H1 (cell line): ENCODE measurements around the gene ABCA6. TPM values are rescaled to one million over a fixed set of nuclear protein-coding genes. Genes with fewer than 3 reads are reported as not detected.

Experiments used
- CTCF ChIA-PET: fragments of 300-600 bp; sonication (Branson Sonifier 250); formaldehyde crosslinking; loops from one replicate; lab custom pipeline; 2021; ENCODE audit not compliant: partially characterized antibody; lab: Charles Lee
- POLR2A ChIA-PET: fragments of 300-600 bp; sonication (Branson Sonifier 250); formaldehyde crosslinking; loops from one replicate; lab custom pipeline; 2021; ENCODE audit warnings: inconsistent platforms; ENCODE audit not compliant: partially characterized antibody; lab: Charles Lee
- DNase-seq, 2 experiments: peaks; one replicate each; pipeline versions ENCODE4 v3.0.0 to v3.0.0-alpha.2; 2010 to 2022; ENCODE audit warnings: low spot score in 2 of 2, low read depth in 1 of 2, mixed read lengths in 1 of 2
- FAIRE-seq: peaks from 2 replicates; lab custom pipeline; 2011; peaks lifted over from hg19 to GRCh38; lab: Jason Lieb, UNC
- H2AFZ ChIP-seq: 2 replicates; pipeline ENCODE4 v1.8.1; 2012; ENCODE audit warnings: low read length, inconsistent platforms
- H2AK5ac ChIP-seq: 2 replicates; pipeline ENCODE4 v1.6.1; 2013; ENCODE audit warnings: low read depth, low read length
- H2BK120ac ChIP-seq: replicated peaks from 2 replicates; pipeline ENCODE3; 2013; ENCODE audit warnings: low read depth, low read length, inconsistent platforms
- H2BK12ac ChIP-seq: 2 replicates; pipeline ENCODE4 v1.6.1; 2013; ENCODE audit warnings: low read depth, low read length
- H2BK15ac ChIP-seq: 2 replicates; pipeline ENCODE4 v1.6.1; 2013; ENCODE audit warnings: low read length
- H2BK20ac ChIP-seq: 2 replicates; pipeline ENCODE4 v1.6.1; 2013; ENCODE audit warnings: low read length
- H2BK5ac ChIP-seq: 2 replicates; pipeline ENCODE4 v1.6.1; 2013; ENCODE audit warnings: low read depth, low read length
- H3K14ac ChIP-seq: 2 replicates; pipeline ENCODE4 v1.6.1; 2013; ENCODE audit warnings: inconsistent platforms; ENCODE audit not compliant: insufficient read length
- H3K18ac ChIP-seq: 2 replicates; pipeline ENCODE4 v1.6.1; 2013; ENCODE audit warnings: low read length; ENCODE audit errors: extremely low read depth
- H3K23ac ChIP-seq: 2 replicates; pipeline ENCODE4 v1.6.1; 2013; ENCODE audit warnings: inconsistent platforms; ENCODE audit not compliant: insufficient read length
- H3K23me2 ChIP-seq: 2 replicates; pipeline ENCODE4 v1.6.1; 2013; ENCODE audit warnings: low read depth, low read length
- H3K27ac ChIP-seq: 2 replicates; pipeline ENCODE4 v1.6.1; 2011; ENCODE audit warnings: low read depth, low read length, inconsistent platforms
- H3K27me3 ChIP-seq, 4 experiments: replicated peaks in 1 of 4; 1 replicate in 1 of 4; 2 replicates in 3 of 4; pipeline versions ENCODE4 v1.6.1 to v1.8.1; 2011 to 2013; ENCODE audit warnings: low read length in 3 of 4, mild to moderate bottlenecking in 3 of 4, inconsistent platforms in 2 of 4, mixed read lengths in 2 of 4, moderate library complexity in 1 of 4; ENCODE audit not compliant: control insufficient read depth in 3 of 4, insufficient read depth in 3 of 4; ENCODE audit errors: extremely low read depth in 1 of 4
- H3K36me3 ChIP-seq, 4 experiments: 2 replicates each; pipeline versions ENCODE4 v1.6.1 to v1.8.1; 2011 to 2013; ENCODE audit warnings: mild to moderate bottlenecking in 4 of 4, low read length in 3 of 4, moderate library complexity in 2 of 4, control low read depth in 1 of 4, inconsistent platforms in 1 of 4; ENCODE audit not compliant: insufficient read depth in 4 of 4, control insufficient read depth in 2 of 4
- H3K4ac ChIP-seq: replicated peaks from 2 replicates; pipeline ENCODE3; 2013; ENCODE audit warnings: low read length, low read depth, mixed read lengths, inconsistent platforms; ENCODE audit not compliant: insufficient read length
- H3K4me1 ChIP-seq, 4 experiments: replicated peaks in 1 of 4; 1 replicate in 1 of 4; 2 replicates in 3 of 4; pipeline versions ENCODE4 v1.6.1 to v1.8.1; 2011 to 2013; ENCODE audit warnings: low read length in 3 of 4, inconsistent platforms in 2 of 4, mixed read lengths in 1 of 4; ENCODE audit not compliant: insufficient read depth in 4 of 4, control insufficient read depth in 3 of 4
- H3K4me2 ChIP-seq, 2 experiments: 2 replicates each; pipeline versions ENCODE4 v1.6.1 to v1.8.1; 2011 to 2013; ENCODE audit warnings: low read depth in 2 of 2, low read length in 2 of 2, control low read depth in 1 of 2, inconsistent platforms in 1 of 2, mild to moderate bottlenecking in 1 of 2; ENCODE audit not compliant: insufficient read depth in 1 of 2
- H3K4me3 ChIP-seq, 4 experiments: fragments of 200-600, 300-600 bp in 1 of 4; sonication (generic), shearing (Covaris generic), sonication (Bioruptor Twin) in 1 of 4; 2 replicates each; pipeline versions ENCODE4 v1.5.1 to v1.8.1; 2011 to 2016; ENCODE audit warnings: low read length in 4 of 4, low read depth in 3 of 4, control low read depth in 2 of 4, inconsistent platforms in 2 of 4, mild to moderate bottlenecking in 2 of 4, mixed read lengths in 1 of 4, moderate library complexity in 1 of 4; ENCODE audit not compliant: insufficient read depth in 2 of 4; ENCODE audit errors: extremely low read depth in 1 of 4
- H3K56ac ChIP-seq: replicated peaks from 2 replicates; pipeline ENCODE3; 2013; ENCODE audit warnings: low read depth, mild to moderate bottlenecking, mixed read lengths, low read length, inconsistent platforms; ENCODE audit not compliant: insufficient read length
- H3K79me1 ChIP-seq: 2 replicates; pipeline ENCODE4 v1.6.1; 2013; ENCODE audit warnings: low read depth, low read length, control low read depth
- H3K79me2 ChIP-seq, 2 experiments: 2 replicates each; pipeline versions ENCODE4 v1.6.1 to v1.8.1; 2012 to 2013; ENCODE audit warnings: low read length in 2 of 2, mild to moderate bottlenecking in 2 of 2, inconsistent platforms in 1 of 2; ENCODE audit not compliant: insufficient read depth in 2 of 2, control insufficient read depth in 1 of 2
- H3K9ac ChIP-seq, 4 experiments: replicated peaks in 1 of 4; 1 replicate in 1 of 4; 2 replicates in 3 of 4; pipeline versions ENCODE4 v1.6.1 to v1.8.1; 2011 to 2013; ENCODE audit warnings: low read depth in 3 of 4, low read length in 3 of 4, control low read depth in 2 of 4, mild to moderate bottlenecking in 2 of 4, moderate library complexity in 2 of 4, inconsistent platforms in 1 of 4; ENCODE audit errors: extremely low read depth in 1 of 4
- H3K9me3 ChIP-seq, 2 experiments: 2 replicates each; pipeline versions ENCODE4 v1.6.1 to v1.8.1; 2012 to 2013; ENCODE audit warnings: mild to moderate bottlenecking in 2 of 2, moderate library complexity in 2 of 2, control low read depth in 1 of 2, inconsistent platforms in 1 of 2, low read depth in 1 of 2, low read length in 1 of 2, mixed read lengths in 1 of 2; ENCODE audit not compliant: insufficient read depth in 2 of 2
- H4K20me1 ChIP-seq, 2 experiments: replicated peaks in 1 of 2; 2 replicates each; pipeline versions ENCODE3 to v1.8.1; 2011 to 2013; ENCODE audit warnings: inconsistent platforms in 2 of 2, low read length in 2 of 2, mild to moderate bottlenecking in 1 of 2; ENCODE audit not compliant: insufficient read depth in 2 of 2, control insufficient read depth in 1 of 2
- H4K5ac ChIP-seq: 2 replicates; pipeline ENCODE4 v1.6.1; 2013; ENCODE audit warnings: low read length, low read depth, mixed read lengths, inconsistent platforms; ENCODE audit not compliant: insufficient read length
- H4K8ac ChIP-seq: 2 replicates; pipeline ENCODE4 v1.8.0; 2013; ENCODE audit warnings: mild to moderate bottlenecking, moderate library complexity, low read length, inconsistent platforms; ENCODE audit not compliant: insufficient read depth; ENCODE audit errors: extremely low read depth
- H4K91ac ChIP-seq: replicated peaks from 2 replicates; pipeline ENCODE3; 2013; ENCODE audit warnings: low read length, mixed read lengths, inconsistent platforms; ENCODE audit not compliant: insufficient read length
- CHD1 ChIP-seq: IDR thresholded peaks from 2 replicates; pipeline ENCODE4 v1.6.1; 2012; ENCODE audit warnings: low read depth, low read length, improper control_type of control experiment
- CHD2 ChIP-seq: IDR thresholded peaks from 2 replicates; pipeline ENCODE4 v1.6.1; 2012; ENCODE audit warnings: low read length, improper control_type of control experiment
- CREB1 ChIP-seq: IDR thresholded peaks from 2 replicates; pipeline ENCODE4 v1.6.1; 2012; ENCODE audit warnings: inconsistent platforms
- EZH2 ChIP-seq: fragments of 200-600 bp; sonication (generic); IDR thresholded peaks from 2 replicates; pipeline ENCODE4 v1.7.1; 2012; ENCODE audit warnings: low read depth, mild to moderate bottlenecking, moderate library complexity, low read length, inconsistent platforms; ENCODE audit not compliant: severe bottlenecking
- HDAC6 ChIP-seq: IDR thresholded peaks from one replicate; pipeline ENCODE4 v1.7.1; 2012; ENCODE audit warnings: low read depth, mild to moderate bottlenecking, inconsistent platforms, low read length, moderate library complexity
- NRF1 ChIP-seq: IDR thresholded peaks from 2 replicates; pipeline ENCODE4 v1.6.1; 2011; ENCODE audit warnings: mild to moderate bottlenecking, low read depth, low read length, improper control_type of control experiment
- RAD21 ChIP-seq, 2 experiments: IDR thresholded peaks in 1 of 2; conservative IDR thresholded peaks in 1 of 2; 2 replicates each; pipeline ENCODE4 v1.6.1; 2011; ENCODE audit warnings: low read depth in 2 of 2, low read length in 2 of 2, improper control_type of control experiment in 1 of 2, inconsistent platforms in 1 of 2, mild to moderate bottlenecking in 1 of 2, moderate library complexity in 1 of 2
- SAP30 ChIP-seq: fragments of 300-600 bp; sonication (generic); IDR thresholded peaks from 2 replicates; pipeline ENCODE4 v1.7.1; 2012; ENCODE audit warnings: low read length, moderate library complexity, mild to moderate bottlenecking, inconsistent platforms; ENCODE audit not compliant: insufficient read depth, insufficient replicate concordance
- SP2 ChIP-seq: IDR thresholded peaks from 2 replicates; pipeline ENCODE4 v1.6.1; 2012; ENCODE audit warnings: mild to moderate bottlenecking, low read length, inconsistent platforms
- ZNF274 ChIP-seq: IDR thresholded peaks from 2 replicates; pipeline ENCODE4 v1.7.0; 2012; ENCODE audit warnings: low read length, borderline replicate concordance; ENCODE audit errors: extremely low read depth
- WGBS, 2 experiments: shearing (Covaris generic) in 1 of 2; methylation state at CpG; one replicate each; pipeline versions ENCODE4 v1.1.6 to v1.1.7; 2013 to 2015; ENCODE audit warnings: low lambda C conversion rate in 2 of 2, mixed read lengths in 2 of 2, inconsistent platforms in 1 of 2, low coverage in 1 of 2, missing lambda C conversion rate in 1 of 2; ENCODE audit not compliant: insufficient replicate concordance in 2 of 2, insufficient coverage in 1 of 2, insufficient read length in 1 of 2; ENCODE audit errors: extremely low coverage in 1 of 2, missing lambda C conversion rate in 1 of 2; 5-methylcytosine and 5-hydroxymethylcytosine counted together
- polyA plus RNA-seq, 7 experiments: library from polyadenylated mRNA; depleted of rRNA in 3 of 7; stranded (reverse) in 5 of 7; unstranded in 2 of 7; fragments of >200 nt in 5 of 7; fragments of 200-250 nt in 2 of 7; gene quantifications; 1 replicate in 5 of 7; 2 replicates in 1 of 7; 4 replicates in 1 of 7; pipeline versions ENCODE4 v1.2.1 to v1.2.3, GENCODE V29; 2011 to 2013; ENCODE audit warnings: missing spikeins in 2 of 7, mixed read lengths in 2 of 7
- total RNA-seq: library from RNA; stranded (reverse); fragmentation: NEBNext Ultra II Directional; extraction: Animal tissue kit (Norgen Biotek cat#: 25700); gene quantifications from 2 replicates; pipeline ENCODE4 v1.2.1, GENCODE V29; 2021
- TF ChIP-seq, protein P1 (sequence below): IDR thresholded peaks from 2 replicates; pipeline ENCODE4 v1.6.1; 2012; ENCODE audit warnings: inconsistent platforms
- TF ChIP-seq, protein P2 (sequence below), 3 experiments: IDR thresholded peaks; 1 replicate in 2 of 3; 2 replicates in 1 of 3; pipeline versions ENCODE4 v1.5.1 to v1.6.1; 2011; ENCODE audit warnings: low read length in 3 of 3, mild to moderate bottlenecking in 3 of 3, inconsistent platforms in 2 of 3, low read depth in 1 of 3, moderate library complexity in 1 of 3; ENCODE audit not compliant: insufficient read depth in 1 of 3; ENCODE audit errors: control extremely low read depth in 1 of 3

Gene ABCA6
- total and polyA plus RNA-seq, 2 of the 8 experiments (the other 6 are each of a cell fraction or from before 2014, with no cell fraction given), result not detected

DNA sequence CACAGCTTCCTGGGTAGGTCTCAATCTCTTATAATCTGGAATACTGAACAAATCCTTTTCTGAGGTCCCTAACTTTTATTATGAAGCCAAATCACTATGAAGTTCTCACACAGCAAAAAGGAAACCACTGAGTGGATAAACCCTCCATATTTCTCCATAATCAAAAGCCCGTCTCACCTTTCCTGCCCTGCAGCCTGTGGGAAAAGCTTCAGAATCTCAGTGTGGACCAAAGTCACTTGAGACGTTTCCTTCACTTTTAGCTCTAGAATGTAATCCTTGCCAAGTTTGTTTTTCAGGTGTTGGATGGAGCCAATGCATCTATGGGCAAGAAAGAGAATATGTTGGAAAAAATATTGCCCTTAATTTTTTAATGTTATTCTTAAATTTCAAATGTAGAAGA lies 59.0 kb downstream of the ABCA6 start:
- Histone ChIP-seq H3K18ac (no peak overlapping the region), H2AK5ac (no peak overlapping the region), H2BK20ac (no peak overlapping the region), H3K4me1 (no peaks in the 10 kb centered on the region), H4K91ac (no peak overlapping the region), H3K23me2 (no peaks in the 10 kb centered on the region), H2BK120ac (no peak overlapping the region), H3K79me1 (no peaks in the 10 kb centered on the region), H2AFZ (no peak overlapping the region), H3K56ac (no peak overlapping the region), H3K4ac (no peak overlapping the region), H2BK15ac (no peak overlapping the region)
- CTCF ChIA-PET, result interaction anchor here (1.0 to 1.7 kb wide), 3 partner anchors 9 to 99 kb away, joined by 3 to 4 read pairs (median 4); no protein-coding TSS in a partner anchor
- POLR2A ChIA-PET, result no interaction called here
- FAIRE-seq, result no peak
- TF ChIP-seq CREB1 (no peak), NRF1 (no peak), SP2 (no peak), EZH2 (no peak), CHD2 (no peak), RAD21 (IDR thresholded peaks at IDR 0.05 in 1 of 2, conservative IDR thresholded peaks at IDR 0.05 in 1 of 2; ENCODE audit: low read depth in 2 of 2, low read length in 2 of 2) (no peak), ZNF274 (no peak), HDAC6 (no peak), SAP30 (no peak), CHD1 (no peak)
- TF ChIP-seq, protein P1, sequence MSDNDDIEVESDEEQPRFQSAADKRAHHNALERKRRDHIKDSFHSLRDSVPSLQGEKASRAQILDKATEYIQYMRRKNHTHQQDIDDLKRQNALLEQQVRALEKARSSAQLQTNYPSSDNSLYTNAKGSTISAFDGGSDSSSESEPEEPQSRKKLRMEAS, result no peak
- TF ChIP-seq, protein P2, sequence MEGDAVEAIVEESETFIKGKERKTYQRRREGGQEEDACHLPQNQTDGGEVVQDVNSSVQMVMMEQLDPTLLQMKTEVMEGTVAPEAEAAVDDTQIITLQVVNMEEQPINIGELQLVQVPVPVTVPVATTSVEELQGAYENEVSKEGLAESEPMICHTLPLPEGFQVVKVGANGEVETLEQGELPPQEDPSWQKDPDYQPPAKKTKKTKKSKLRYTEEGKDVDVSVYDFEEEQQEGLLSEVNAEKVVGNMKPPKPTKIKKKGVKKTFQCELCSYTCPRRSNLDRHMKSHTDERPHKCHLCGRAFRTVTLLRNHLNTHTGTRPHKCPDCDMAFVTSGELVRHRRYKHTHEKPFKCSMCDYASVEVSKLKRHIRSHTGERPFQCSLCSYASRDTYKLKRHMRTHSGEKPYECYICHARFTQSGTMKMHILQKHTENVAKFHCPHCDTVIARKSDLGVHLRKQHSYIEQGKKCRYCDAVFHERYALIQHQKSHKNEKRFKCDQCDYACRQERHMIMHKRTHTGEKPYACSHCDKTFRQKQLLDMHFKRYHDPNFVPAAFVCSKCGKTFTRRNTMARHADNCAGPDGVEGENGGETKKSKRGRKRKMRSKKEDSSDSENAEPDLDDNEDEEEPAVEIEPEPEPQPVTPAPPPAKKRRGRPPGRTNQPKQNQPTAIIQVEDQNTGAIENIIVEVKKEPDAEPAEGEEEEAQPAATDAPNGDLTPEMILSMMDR (IDR thresholded peaks at IDR 0.05; ENCODE audit: control extremely low read depth in 1 of 3, insufficient read depth in 1 of 3, low read depth in 1 of 3, low read length in 3 of 3), result no peak
- TF ChIP-seq, all 59 proteins: peak for 0
- Histone ChIP-seq H2BK5ac (no peak overlapping the region), H4K8ac (no peak overlapping the region), H3K27me3 (no peaks in the 10 kb centered on the region), H3K4me2 (no peak overlapping the region), H3K4me3 (no peak overlapping the region), H3K9me3 (peaks cover 7 to 9% of the 10 kb centered on the region in 2 experiments; a peak in 3 of 4 replicates), H3K14ac (no peak overlapping the region), H4K20me1 (no peaks in the 10 kb centered on the region), H3K27ac (no peak overlapping the region), H3K36me3 (no peaks in the 10 kb centered on the region), H3K9ac (no peak overlapping the region), H3K79me2 (no peaks in the 10 kb centered on the region), H3K23ac (no peak overlapping the region), H4K5ac (no peak overlapping the region), H2BK12ac (no peak overlapping the region)
- WGBS, 2 experiments, result 96% methylated on average over 2 of the region's 2 CpGs; no CpG with 5 or more reads in 1 of the 2 experiments
- no peak for DNase-seq
